NCI-H2196 treated with DMSO at 0.1 percent for 48 hours (cell line): ENCODE results near the gene SEC31A.
"Not testable (repeated sequence)": the region's sequence is repeated elsewhere in the genome, so short reads cannot be mapped to it uniquely, and the experiment has no call there.

Experiments used
- DNase-seq: peaks from one replicate; lab custom pipeline; 2025; ENCODE audit not compliant: unreplicated experiment; lab: John Stamatoyannopoulos, UW

SEC31A gene

GRCh38 chr4:82833696-82834313 is 57.1 kb downstream of the SEC31A start:
- no peak for DNase-seq

DNA sequence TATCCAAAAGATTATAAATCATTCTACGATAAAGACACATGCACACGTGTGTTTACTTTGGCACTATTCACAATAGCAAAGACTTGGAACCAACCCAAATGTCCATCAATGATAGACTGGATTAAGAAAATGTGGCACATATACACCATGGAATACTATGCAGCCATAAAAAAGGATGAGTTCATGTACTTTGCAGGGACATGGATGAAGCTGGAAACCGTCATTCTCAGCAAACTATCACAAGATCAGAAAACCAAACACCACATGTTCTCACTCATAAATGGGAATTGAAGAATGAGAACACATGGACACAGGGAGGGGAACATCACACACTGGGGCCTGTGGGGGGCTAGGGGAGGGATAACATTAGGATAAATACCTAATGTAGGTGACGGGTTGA is 57.9 kb downstream of the SEC31A start:
- DNase-seq = not testable (repeated sequence)

DNA sequence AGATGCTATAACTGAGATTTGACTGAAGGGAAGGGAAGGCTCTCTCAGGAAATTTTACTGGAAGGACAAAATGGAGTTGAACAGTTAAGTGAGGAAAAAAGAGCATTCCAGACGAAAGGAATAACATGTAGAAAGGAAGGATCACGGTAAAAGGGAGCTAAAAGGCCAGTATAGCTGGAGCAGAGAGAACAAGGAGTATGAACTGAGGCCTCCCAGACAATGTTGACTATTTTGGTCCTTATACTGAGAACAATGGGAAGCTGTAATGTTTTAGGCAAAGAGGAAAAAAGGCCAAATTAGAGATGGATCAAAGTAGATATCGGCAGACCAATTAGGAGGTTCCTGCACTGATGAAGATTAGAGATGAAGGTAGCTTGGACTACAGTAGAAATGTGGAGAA is 65.5 kb downstream of the SEC31A start:
- DNase-seq = no peak

DNA sequence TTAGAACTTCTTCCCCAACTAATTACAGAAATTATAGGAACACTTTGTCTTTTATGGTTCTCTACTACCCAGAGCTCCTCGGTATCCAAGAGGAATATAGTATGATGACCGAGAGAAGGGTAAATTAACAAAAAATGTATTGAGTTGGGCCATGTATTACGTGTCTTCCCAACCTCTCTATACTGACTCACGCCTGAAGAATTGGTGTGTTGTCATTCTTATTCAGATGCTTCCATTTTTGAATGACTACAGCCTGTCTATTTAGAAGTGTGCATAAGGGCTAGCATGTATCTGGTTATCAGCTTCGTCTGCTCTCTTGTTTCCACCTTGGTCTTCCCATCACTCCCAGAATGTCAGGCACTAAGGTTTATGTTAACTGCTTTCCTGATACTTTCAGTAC is 67.9 kb downstream of the SEC31A start:
- no peak for DNase-seq

- no peak for DNase-seq
Observed at GRCh38 chr4:82820689-82821088, 70.3 kb downstream of the SEC31A start.

DNA sequence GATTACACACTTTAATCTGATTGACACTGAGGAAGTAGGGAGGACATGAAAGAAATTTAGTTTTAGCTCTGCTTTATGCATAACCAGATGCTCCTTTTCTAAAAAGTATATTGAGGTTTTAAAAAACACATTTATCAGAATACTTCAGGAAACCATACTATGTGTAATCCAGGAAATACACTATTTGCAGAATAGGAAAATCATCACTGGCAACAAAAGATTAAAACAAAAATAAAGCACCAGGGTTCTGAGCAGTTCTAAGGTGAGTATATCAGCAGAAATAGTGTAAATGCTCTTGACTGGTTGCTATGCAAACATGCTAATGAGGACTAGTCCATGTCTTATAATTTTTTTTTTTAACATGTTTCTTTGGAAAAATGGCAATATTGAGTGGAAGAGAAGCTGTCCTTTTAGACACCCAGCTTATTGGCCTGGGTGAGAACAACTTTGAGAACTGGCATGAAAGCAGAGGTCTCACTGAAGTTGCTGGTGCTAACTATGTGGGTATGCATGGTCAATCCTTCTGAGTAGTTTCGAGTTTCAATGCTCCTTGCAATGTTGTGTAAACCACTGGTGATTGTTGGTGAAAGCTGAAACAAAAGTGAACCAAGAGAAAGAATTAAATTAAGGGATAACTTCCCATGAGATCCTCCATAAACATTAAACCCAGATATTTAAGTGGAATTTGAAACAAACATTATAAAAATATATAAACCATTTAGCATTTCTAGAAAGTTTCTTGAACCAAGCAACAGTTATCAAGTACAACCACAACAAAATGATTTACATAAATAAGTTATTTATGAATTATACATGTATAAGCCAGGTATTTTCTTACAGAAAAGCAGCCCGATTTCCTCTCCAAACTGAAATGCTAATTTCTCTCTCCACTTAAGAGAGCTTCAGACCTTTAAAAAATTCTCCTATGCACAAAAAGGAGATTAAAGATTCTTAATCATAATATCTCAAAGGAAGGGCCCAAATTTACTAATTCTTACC is 72.0 kb downstream of the SEC31A start:
- no peak for DNase-seq

- DNase-seq = not testable (repeated sequence)
Observed at GRCh38 chr4:82816874-82817273, 74.1 kb downstream of the SEC31A start.

DNA sequence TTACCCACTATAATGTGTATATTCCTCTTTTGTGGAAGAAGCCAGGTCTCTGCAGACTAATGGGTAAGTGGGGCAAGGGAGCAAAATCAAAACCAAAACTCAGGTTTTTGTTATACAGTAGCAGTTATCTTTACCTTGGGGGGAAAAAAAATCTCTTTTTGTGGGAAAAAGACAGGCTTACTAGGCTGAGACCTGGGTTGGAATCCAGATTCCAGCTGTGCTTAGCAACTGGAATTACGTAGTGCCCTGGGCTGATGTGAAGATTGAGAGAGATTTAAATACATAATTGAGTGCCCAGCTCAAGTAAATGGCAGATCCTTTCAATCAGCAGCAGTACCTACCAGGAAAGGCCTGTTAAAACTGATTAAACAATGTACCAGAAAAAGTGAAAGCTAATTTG is 76.9 kb downstream of the SEC31A start:
- no peak for DNase-seq

GRCh38 chr4:82811838-82812341 is 79.1 kb downstream of the SEC31A start:
- DNase-seq = no peak

DNA sequence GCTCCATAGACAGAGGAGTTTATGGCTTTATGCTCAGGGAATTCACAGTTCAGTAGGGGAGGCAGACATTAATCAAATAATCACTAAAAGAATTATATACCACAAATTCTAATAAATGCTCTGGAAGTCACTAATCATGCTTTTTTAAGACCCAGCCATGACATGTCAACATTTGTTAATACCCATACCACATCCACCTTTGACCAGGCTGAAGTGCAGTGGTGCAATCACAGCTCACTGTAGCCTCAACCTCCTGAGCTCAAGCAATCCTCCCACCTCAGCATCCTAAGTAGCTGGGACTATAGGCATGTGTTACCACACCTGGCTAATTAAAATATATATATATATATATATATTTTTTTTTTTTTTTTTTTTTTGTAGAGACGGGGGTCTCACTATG is 79.6 kb downstream of the SEC31A start:
- no peak for DNase-seq

DNA sequence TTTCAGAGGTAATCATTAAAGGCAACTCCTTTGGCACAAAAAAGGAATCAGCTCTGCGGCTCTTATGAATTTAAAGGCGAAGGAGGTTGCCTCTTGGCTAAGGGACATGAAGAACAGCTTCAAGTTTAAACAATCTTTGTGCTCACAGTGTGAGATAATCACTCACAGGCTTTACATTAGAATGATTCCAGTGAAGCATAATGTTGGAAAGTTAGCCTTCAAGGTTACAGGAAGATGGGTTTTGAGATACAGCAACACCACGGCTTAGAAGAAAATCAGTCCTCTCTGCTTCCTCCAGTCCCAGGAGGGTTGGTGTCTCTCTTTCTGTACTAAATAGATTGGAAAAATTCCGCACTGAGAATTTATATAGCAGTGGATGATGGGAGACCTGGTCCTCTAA is 80.8 kb downstream of the SEC31A start:
- DNase-seq = no peak

- no peak for DNase-seq
Observed at GRCh38 chr4:82809619-82810018, 81.3 kb downstream of the SEC31A start.

DNA sequence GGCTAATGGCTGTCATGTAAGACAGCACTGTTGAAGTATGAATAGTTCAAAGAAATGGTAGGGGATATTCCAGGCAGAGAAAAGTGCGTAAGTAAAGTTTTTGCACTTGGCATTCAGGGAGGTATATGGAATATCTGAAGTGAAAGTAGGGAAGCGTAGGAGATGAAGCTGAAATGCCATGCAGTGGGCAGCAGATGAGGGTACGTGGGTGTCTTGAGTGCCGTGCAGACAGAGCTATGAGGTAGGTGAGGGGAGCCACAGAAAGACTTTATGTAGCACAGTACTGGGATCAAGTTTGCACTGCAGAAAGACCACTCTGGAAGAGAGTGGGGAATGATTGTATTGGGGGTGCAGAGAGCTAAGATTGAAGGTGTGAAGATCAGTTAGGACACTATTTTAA is 87.2 kb downstream of the SEC31A start:
- no peak for DNase-seq

- DNase-seq = no peak
Observed at GRCh38 chr4:82802911-82803310, 88.0 kb downstream of the SEC31A start.

DNA sequence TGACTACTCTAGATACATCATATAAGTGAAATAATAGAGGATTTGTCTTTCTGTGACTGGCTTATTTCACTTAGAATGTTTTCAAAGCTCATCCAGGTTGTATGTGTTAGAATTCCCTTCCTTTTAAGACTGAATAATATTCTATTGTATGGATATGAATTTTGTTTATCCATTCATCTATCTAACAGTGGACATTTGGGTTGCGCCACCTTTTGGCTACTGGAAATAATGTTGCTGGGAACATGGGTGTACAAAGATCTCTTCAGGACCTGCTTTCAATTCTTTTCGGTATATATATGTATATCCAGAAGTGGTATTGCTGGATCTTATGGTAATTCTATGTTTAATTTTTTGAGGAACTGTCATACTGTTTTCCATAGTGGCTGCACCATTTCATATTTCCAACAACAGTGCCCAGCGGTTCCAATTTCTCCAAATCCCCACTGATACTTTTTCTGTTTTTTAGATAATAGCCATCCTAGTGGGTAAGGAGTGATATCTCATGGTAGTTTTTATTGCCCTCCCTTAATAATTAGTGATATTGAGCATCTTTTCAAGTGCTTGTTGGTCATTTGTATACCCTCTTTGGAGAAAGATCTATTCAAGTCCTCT is 88.9 kb downstream of the SEC31A start:
- no peak for DNase-seq

DNA sequence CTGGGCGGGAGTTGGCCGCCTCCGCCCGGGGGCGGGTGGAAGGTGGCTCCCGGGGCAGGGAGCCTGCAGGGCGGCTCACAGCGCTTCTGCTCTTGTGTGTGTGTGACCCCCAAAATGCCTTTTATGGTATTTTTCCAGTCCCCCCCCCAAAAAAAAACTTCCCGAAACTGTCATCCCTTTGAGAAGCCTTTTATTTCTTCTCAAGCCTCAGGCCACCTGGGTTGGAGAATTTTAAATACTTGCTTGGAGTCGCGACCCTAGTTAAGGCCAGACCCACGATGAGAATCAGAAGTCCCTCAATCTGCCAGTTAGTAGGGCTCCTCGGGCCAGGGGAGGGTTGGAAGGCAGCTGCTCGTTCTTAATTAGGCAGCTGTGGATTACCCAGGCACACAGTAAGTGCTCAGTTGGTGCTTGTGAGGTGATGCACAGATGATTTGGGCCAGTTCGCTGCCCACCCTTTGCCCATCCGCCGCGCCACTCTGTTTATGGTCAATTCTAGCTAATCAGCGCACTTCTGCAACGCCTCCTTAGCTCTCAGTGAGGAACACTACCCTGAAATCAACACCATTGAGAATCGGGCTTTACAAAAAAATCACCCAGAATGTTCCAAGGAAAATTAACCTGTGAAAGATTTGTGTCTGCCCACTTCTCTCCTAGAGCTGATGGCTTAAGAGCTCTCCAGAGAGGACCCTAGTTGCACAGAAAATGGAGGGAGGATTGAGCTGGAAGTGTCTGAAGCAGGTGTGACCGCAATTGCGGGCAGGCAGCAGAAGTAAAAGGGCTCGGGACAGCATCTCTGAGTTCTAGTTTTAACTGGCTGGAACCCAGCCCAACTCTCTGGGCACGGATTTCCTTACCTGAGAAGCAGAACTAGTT is 91.7 kb downstream of the SEC31A start:
- no peak for DNase-seq

- DNase-seq = no peak
Observed at GRCh38 chr4:82798168-82799005, 92.6 kb downstream of the SEC31A start, which contains the start of gene SCD5. TSS of gene SCD5 (minus strand) at chr4:82798796. CDS start at chr4:82798537, 259 bp downstream.

- no peak for DNase-seq
Observed at GRCh38 chr4:82797405-82798111, 93.4 kb downstream of the SEC31A start.

DNA sequence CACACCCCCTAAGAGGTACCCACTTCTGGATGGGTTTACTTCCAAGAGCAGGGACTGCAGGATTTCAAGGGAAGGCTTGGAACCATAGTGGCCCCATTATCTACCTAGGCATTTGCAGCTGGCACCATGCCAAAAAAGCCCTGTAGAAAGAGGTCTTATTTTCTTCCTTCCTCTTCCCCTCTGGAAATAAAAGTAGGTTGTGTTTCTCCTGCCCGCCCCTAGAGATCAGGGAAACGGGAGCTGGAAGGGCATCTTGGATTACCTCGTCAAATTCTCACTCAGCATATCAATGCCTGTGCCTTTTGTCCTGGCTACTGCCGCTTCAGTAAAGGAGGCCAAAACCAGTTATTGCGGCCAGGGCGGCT is 93.9 kb downstream of the SEC31A start:
- no peak for DNase-seq
